B cell (primary cell): ENCODE data around the gene ANKS1B.

Experiments
- EZH2 ChIP-seq: IDR thresholded peaks from 2 replicates; pipeline ENCODE4 v1.6.1; 2012; ENCODE audit warnings: borderline replicate concordance, low read depth, mild to moderate bottlenecking, moderate library complexity, low read length; ENCODE audit not compliant: insufficient read depth, poor library complexity, severe bottlenecking
- TF ChIP-seq, protein P1 (sequence below): fragments of 200-600 bp; IDR thresholded peaks from one replicate; pipeline ENCODE4 v1.8.0; 2022; ENCODE audit warnings: antibody characterized with exemption, mild to moderate bottlenecking

- TF ChIP-seq, protein P1, sequence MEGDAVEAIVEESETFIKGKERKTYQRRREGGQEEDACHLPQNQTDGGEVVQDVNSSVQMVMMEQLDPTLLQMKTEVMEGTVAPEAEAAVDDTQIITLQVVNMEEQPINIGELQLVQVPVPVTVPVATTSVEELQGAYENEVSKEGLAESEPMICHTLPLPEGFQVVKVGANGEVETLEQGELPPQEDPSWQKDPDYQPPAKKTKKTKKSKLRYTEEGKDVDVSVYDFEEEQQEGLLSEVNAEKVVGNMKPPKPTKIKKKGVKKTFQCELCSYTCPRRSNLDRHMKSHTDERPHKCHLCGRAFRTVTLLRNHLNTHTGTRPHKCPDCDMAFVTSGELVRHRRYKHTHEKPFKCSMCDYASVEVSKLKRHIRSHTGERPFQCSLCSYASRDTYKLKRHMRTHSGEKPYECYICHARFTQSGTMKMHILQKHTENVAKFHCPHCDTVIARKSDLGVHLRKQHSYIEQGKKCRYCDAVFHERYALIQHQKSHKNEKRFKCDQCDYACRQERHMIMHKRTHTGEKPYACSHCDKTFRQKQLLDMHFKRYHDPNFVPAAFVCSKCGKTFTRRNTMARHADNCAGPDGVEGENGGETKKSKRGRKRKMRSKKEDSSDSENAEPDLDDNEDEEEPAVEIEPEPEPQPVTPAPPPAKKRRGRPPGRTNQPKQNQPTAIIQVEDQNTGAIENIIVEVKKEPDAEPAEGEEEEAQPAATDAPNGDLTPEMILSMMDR = no peak
- TF ChIP-seq EZH2 = no peak
Measured at GRCh38 chr12:99960311-99960710, 24.4 kb downstream of the ANKS1B start.
